Lung (tissue), 12 donors: Measurements from ENCODE around the gene SLC9A5. TPM values are rescaled to one million over a fixed set of nuclear protein-coding genes. Genes with fewer than 3 reads are reported as not detected.

ENCODE experiments used
- ATAC-seq: fragments of 200-7000 bp; cut with Tn5 transposase; one replicate; pipeline ENCODE4 v1.9.1; 2020; ENCODE audit warnings: moderate number of reproducible peaks; ENCODE audit not compliant: insufficient read depth, low FRiP score
- DNase-seq, 3 donors: peaks; one replicate each; pipeline ENCODE4 v3.0.0-alpha.2; 2013 to 2017
- H3K27ac ChIP-seq, 2 donors: one replicate each; pipeline ENCODE4 v1.5.1; 2013; ENCODE audit warnings: mild to moderate bottlenecking in 2 of 2, moderate library complexity in 2 of 2, control low read depth in 1 of 2, inconsistent platforms in 1 of 2, low read depth in 1 of 2, low read length in 1 of 2
- H3K27me3 ChIP-seq, 3 donors: one replicate each; pipeline ENCODE4 v1.5.1; 2013; ENCODE audit warnings: low read length in 2 of 3; ENCODE audit not compliant: control insufficient read depth in 3 of 3, insufficient read depth in 3 of 3
- H3K36me3 ChIP-seq, 4 donors: one replicate each; pipeline ENCODE4 v1.5.1; 2013; ENCODE audit warnings: low read length in 4 of 4, mild to moderate bottlenecking in 1 of 4, moderate library complexity in 1 of 4; ENCODE audit not compliant: control insufficient read depth in 4 of 4, insufficient read depth in 4 of 4
- H3K4me1 ChIP-seq, 5 donors: one replicate each; pipeline ENCODE4 v1.5.1; 2013; ENCODE audit warnings: low read length in 5 of 5, mild to moderate bottlenecking in 2 of 5, moderate library complexity in 1 of 5; ENCODE audit not compliant: control insufficient read depth in 5 of 5, insufficient read depth in 5 of 5
- H3K4me3 ChIP-seq: one replicate; pipeline ENCODE4 v1.5.1; 2013; ENCODE audit warnings: mild to moderate bottlenecking, control low read depth, moderate library complexity
- H3K9ac ChIP-seq, 2 donors: one replicate each; pipeline ENCODE4 v1.5.1; 2013; ENCODE audit warnings: low read length in 2 of 2, control low read depth in 1 of 2; ENCODE audit not compliant: insufficient read depth in 1 of 2
- H3K9me3 ChIP-seq, 4 donors: one replicate each; pipeline ENCODE4 v1.5.1; 2013; ENCODE audit warnings: low read length in 3 of 4, mild to moderate bottlenecking in 1 of 4, moderate library complexity in 1 of 4; ENCODE audit not compliant: control insufficient read depth in 4 of 4, insufficient read depth in 3 of 4
- CTCF ChIP-seq: IDR thresholded peaks from 2 replicates; pipeline ENCODE4 v1.5.1; 2012; ENCODE audit warnings: mild to moderate bottlenecking; ENCODE audit errors: control extremely low read depth, extremely low read depth
- WGBS, 2 donors: extraction: QIAGEN DNeasy Blood & Tissue Kit; methylation state at CpG; one replicate each; pipeline ENCODE4 v1.1.7; 2013; 5-methylcytosine and 5-hydroxymethylcytosine counted together
- polyA plus RNA-seq, 2 donors: library from polyadenylated mRNA; stranded (reverse); fragments of 200-250 nt; gene quantifications; one replicate each; pipeline ENCODE4 v1.2.1, GENCODE V29; 2013
- total RNA-seq, 2 donors: library from RNA; depleted of rRNA in 1 of 2; stranded (reverse); fragments of >200 nt in 1 of 2; gene quantifications; one replicate each; pipeline ENCODE4 v1.2.1, GENCODE V29; 2014 to 2021
- donor health status: control.
- donor health status: control.
- donor health status: Bipolar disorder and iron deficiency.
- donor health status: healthy.
- donor health status: DM: yes; HTN: yes; CAD: no.

Gene SLC9A5
- total and polyA plus RNA-seq, 4 donors, result 1.2 to 5.9 (median 3.3) TPM

GRCh38 chr16:67209565-67209964 lies 39.2 kb upstream of the SLC9A5 start:
- Histone ChIP-seq H3K36me3 (peaks cover 0 to 4% (median 2%) of the 10 kb centered on the region in 4 donors), H3K27ac (no peak overlapping the region), H3K9me3 (no peaks in the 10 kb centered on the region), H3K4me3 (no peak overlapping the region), H3K27me3 (no peaks in the 10 kb centered on the region), H3K4me1 (peaks cover 0 to 7% (median 0%) of the 10 kb centered on the region in 5 donors), H3K9ac (no peak overlapping the region)
- ATAC-seq (no peak), DNase-seq (no peak)
- no peak for TF ChIP-seq CTCF
- WGBS, 2 donors, result 88 to 90% methylated on average over 8 of the region's 8 CpGs

- ATAC-seq (no peak), DNase-seq (no peak)
- Histone ChIP-seq H3K9me3 (no peaks in the 10 kb centered on the region), H3K9ac (no peak overlapping the region), H3K27me3 (no peaks in the 10 kb centered on the region), H3K4me3 (no peak overlapping the region), H3K4me1 (peaks cover 0 to 7% (median 0%) of the 10 kb centered on the region in 5 donors), H3K27ac (no peak overlapping the region), H3K36me3 (peaks cover 0 to 4% (median 2%) of the 10 kb centered on the region in 4 donors)
- 90 to 94% methylated on average over 25 of the region's 25 CpGs for WGBS, 2 donors
- TF ChIP-seq CTCF, result no peak
These were observed 38.5 kb upstream of the SLC9A5 start for GRCh38 chr16:67210069-67210937.

- Histone ChIP-seq H3K4me1 (peaks cover 2 to 16% (median 10%) of the 10 kb centered on the region in 5 donors), H3K27ac (no peak overlapping the region), H3K36me3 (peaks cover 0 to 3% (median 1%) of the 10 kb centered on the region in 4 donors), H3K4me3 (no peak overlapping the region), H3K9me3 (no peaks in the 10 kb centered on the region), H3K27me3 (no peaks in the 10 kb centered on the region), H3K9ac (no peak overlapping the region)
- no peak for DNase-seq
- ATAC-seq, result no peak
- WGBS, 2 donors, result 87 to 88% methylated on average over 7 of the region's 7 CpGs
- no peak for TF ChIP-seq CTCF
These were observed 37.1 kb upstream of the SLC9A5 start for GRCh38 chr16:67211674-67212073.
